GM12864 (cell line): Measurements from ENCODE around the gene ATXN10.
"Not testable (repeated sequence)": the region's sequence is repeated elsewhere in the genome, so short reads cannot be mapped to it uniquely, and the experiment has no call there.

Experiments used
- DNase-seq: peaks from one replicate; pipeline ENCODE4 v3.0.0-alpha.2; 2011; ENCODE audit warnings: low read depth
- H3K4me3 ChIP-seq: 2 replicates; pipeline ENCODE4 v1.5.1; 2011; ENCODE audit warnings: mild to moderate bottlenecking, low read depth, low read length, control low read depth
- CTCF ChIP-seq: IDR thresholded peaks from 2 replicates; pipeline ENCODE4 v1.5.1; 2011; ENCODE audit warnings: low read depth, mild to moderate bottlenecking, moderate library complexity, low read length, control low read depth, inconsistent platforms; ENCODE audit errors: missing control alignments

The ATXN10 gene

GRCh38 chr22:45671783-45672563 lies at the start of gene ATXN10:
ATXN10 (plus strand) TSS chr22:45671834; CDS start chr22:45672064, 230 bp downstream.
- no peak for DNase-seq
- no peak for TF ChIP-seq CTCF
- peak within 1 kb of the TSS; percentile 92 for H3K4me3 ChIP-seq

- H3K4me3 ChIP-seq: no peak overlapping the region
- TF ChIP-seq CTCF: no peak
- DNase-seq: no peak
Observed at GRCh38 chr22:45621836-45622600, 49.6 kb upstream of the ATXN10 start.

- H3K4me3 ChIP-seq, DNase-seq: not testable (repeated sequence)
Observed at GRCh38 chr22:45623464-45624145, 48.0 kb upstream of the ATXN10 start.

GRCh38 chr22:45626198-45626651 lies 45.4 kb upstream of the ATXN10 start:
- no peak for TF ChIP-seq CTCF
- DNase-seq: no peak
- no peak overlapping the region for H3K4me3 ChIP-seq

- no peak for DNase-seq
- no peak overlapping the region for H3K4me3 ChIP-seq
- TF ChIP-seq CTCF: no peak
Observed at GRCh38 chr22:45627489-45628233, 44.0 kb upstream of the ATXN10 start.

GRCh38 chr22:45628515-45628914 lies 43.1 kb upstream of the ATXN10 start:
- TF ChIP-seq CTCF: no peak
- no peak for DNase-seq
- no peak overlapping the region for H3K4me3 ChIP-seq
